ENCODE data around the gene CTSH.

CTSH gene, protein sequence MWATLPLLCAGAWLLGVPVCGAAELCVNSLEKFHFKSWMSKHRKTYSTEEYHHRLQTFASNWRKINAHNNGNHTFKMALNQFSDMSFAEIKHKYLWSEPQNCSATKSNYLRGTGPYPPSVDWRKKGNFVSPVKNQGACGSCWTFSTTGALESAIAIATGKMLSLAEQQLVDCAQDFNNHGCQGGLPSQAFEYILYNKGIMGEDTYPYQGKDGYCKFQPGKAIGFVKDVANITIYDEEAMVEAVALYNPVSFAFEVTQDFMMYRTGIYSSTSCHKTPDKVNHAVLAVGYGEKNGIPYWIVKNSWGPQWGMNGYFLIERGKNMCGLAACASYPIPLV

DNA sequence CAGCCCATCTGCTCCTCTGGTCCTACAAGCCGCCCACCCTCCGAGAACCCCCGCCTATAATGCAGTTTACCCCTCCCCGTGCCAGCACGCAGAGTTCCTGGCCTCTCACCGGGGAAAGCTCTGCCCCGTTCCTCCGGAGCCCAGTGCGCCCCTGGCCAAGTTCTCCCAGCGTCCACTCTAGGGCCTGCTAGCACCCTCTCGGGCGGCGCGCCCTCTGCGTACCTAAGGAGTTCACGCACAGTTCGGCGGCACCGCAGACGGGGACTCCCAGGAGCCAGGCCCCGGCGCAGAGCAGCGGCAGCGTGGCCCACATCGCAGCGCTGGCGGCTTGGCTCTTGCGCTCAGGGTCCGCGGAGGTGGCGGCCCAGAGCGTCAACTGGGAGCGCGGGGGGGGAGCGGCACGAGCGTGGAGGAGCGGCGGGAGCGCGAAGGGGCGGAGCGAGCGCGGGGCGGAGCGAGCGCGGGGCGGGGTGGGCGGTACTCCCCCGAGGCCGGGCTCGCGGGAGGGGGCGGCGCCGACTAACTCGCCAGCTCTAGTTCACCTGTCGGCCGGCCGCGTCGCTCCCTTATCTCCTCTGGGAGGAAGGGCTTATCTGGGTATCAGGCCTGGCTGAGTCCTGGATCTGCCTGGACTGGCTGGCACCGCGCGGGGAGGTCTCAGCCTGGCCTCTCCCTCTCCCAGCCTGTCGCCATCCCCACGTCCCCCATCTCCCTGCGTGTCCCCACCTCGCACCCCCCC, at the start of gene CTSH:
Gene CTSH (minus strand): TSS at position 378 of the 739 bp plus-strand sequence. CDS start 65 bp downstream, at position 313.
- DNase-seq: peak; percentile 95

DNA sequence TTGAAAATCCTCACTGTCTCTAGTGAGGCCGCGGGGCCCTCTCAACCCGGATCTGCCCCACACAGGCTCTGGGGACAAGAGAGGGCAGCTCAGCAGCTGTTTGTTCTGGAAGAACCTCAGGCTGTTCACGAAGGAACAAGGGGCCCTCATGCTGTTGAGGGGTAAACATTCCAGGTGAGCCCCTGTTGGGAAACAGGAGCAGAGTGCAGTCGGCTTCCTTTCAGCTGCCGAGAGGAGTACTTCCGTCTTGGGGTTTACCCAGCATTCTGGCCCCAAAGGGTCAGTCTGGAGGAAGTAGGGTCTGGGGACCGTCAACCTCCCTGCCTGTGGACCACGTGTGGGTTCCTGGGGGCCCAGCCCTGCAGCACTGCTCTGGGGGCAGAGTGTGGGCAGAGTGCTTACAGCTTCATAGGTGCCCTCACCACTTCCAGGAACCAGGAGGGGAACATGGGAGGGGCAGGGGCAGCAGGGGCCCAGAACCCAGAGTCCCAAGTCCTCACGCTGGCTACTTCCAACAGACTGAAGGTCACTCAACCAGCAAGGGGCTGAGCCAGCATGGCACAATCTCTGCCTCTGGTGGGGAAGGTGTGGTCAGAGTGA, 49.2 kb upstream of the CTSH start:
- no peak for DNase-seq

DNA sequence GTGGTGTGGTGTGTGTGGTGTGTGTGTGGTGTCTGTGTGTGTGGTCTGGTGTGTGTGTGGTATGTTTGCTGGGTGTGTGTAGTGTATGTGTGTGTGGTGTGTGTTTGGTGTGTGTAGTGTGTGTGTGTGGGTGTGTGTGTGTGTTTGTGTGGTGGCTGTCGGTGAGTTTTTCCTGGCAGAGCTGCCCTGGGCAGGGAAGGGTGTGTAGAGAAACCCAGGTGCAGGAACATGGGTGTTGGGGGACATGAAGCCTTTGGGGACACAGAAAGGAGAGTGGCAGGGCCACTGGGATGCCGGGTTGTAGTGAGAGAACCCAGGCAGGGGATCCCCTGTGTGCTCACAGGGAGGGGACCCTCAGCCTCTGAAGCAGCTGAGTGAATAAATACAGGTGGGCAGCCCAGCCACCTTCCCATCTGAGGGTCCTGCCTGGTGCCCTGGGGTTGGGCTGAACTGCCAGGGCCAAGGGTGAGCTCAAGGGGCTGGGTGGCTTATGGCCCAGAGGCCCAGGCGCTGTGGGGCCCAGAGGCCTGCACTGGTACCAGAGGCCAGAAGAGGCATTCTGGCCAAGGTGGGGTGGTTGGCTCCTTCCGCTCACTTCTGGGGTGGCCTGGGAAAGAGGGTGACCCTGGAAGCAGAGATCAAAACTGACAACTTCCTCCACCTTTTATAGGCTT, 48.5 kb upstream of the CTSH start:
- no peak for DNase-seq

DNA sequence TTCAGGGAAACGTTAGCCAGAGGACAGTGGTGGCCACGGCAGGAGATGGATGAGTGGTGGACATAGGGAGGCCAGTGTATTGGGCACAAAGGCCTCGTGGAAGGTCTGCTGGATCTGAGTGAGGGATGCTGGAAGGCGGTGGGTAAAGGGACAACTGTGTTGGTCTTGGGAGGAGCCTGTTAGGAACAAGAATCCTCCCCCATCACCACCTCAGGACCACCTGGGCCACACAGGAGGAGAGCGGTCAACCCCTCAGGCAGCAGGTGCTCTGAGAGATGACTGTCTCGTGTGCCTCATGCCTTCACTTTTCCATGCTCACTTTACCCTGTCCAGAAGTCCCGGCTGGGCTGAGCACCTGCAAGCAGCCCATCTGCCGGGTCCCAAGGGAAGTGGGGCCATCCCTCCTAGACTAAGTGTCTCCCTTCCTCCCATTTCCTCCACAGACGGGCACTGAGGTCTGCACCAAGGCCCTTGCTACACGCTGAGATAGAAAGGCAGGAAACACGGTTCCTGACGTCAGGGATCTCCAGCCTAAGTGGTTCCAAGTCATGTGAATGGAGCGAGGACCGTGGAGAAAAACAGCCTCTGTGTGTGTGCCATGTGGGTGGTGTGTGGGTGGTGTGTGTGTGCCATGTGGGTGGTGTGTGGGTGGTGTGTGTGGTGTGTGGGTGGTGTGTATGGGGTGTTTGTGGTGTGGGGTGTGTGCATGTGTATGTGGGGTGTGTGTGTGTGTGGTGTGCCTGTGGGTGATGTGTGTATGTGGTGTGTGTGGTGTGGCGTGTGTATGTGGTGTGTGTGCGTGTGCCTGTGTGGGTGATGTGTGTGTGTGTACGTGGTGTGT, 47.8 kb upstream of the CTSH start:
- DNase-seq: peak; percentile 19

DNA sequence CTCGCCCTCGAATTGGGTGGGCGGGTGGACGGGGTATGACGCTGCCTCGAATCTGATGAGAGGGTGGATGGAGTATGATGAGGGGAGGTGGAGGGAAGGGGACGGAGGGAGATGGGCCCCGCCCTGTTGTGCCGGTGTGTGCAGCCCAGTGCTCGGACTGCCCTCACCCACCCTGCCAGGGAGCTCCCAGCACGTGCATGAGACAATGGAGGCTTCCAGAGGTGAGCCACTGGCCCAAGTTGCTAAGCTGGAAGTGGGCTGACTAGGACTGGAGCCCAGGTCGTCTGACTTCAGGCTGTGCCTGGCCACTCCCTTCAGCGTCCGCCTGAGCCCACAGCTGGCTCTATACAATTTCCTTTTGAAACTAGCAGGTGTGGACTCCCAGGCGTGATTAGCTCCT, 47.0 kb upstream of the CTSH start:
- no peak for DNase-seq

DNA sequence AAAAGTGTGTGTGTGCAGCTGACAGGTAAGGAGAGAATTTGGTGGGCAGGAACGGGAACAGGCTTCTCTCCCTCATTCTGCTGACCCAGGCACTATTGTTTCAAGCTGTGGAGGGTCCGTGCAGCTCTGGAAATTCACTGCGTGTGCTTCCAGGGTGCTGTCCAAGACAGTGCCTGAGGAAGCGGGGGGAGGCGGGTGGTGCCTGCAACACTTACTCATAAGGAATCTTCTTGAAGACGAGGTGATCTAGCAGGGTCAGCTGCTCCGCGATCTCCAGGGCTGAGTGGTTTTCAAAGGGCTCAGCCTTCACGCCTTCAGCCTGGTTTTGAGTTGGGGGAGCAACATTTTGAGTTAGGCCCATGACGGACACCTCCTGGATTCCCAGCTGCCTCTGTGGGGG, 46.6 kb upstream of the CTSH start:
- no peak for DNase-seq

DNA sequence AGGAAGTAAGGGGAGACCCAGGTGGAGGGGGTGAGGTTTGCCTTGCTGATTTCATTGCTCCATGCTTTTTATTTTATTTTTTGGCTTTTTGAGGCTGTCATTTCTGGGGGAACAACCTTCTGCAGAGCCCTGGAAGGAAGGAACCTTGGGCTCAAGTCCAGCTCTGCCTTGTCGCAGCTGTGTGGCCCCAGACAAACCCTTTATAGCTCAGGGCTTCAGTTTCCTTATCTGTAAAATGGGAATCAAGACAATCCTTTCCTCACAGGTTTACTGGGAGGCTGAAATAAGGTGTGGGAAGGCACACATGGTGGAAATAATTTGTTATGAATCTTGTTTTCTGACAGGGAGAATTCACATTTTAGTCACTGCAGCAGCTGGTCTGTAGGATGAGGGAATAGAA, 45.4 kb upstream of the CTSH start:
- no peak for DNase-seq

DNA sequence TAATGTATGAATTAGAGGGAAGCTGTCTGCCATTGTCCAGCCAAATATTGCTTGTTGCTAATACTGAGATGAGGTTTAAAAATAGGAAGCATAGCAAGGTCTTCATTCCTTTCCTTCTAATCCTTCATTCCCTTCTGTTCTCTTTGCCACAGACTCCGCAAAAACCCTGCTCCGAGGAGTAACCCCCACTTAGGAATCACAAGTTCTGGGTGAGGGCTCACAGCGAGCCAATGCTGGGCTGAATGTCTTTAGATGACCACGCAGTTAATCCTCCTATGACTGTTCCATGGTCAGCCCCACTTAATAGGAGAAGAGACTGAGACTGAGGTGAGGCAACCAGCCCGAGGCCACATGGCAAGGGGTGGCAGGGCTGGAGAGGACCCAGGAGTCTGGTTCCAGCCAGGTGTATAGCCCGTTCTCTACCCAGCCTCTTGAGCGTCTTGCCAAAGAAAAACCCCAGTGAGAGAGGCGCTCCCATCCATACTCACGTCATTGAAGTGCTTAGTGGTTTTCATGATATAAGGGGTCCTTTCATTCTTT, 44.9 kb upstream of the CTSH start:
- DNase-seq: no peak

DNA sequence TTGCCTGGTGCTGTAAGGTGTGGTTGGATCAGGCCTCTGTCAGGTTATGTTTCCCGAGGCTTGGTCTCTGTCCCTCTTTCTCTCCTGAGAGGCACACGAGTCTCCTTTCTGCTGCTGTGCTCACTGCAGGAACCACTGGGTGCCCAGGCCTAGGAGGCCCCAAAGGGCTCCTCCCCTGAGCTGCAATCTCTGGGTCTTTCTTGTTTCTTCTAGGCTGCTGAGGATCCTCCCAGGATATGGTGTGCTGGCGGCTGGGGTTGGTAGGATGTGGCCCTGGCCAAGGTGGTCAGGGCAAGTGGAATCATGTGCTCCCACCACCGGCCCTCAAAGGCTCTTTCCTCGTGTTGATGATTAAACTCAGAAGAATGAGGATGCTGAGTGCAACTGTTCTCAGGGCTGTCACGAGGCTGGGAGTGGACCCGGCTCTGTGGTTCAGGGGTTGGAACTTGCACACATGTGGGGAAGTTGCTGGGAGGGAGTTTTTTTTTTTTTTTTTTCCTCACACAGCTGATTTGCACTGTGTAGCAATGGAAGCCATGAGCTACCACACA, 43.6 kb upstream of the CTSH start:
- DNase-seq: no peak

DNA sequence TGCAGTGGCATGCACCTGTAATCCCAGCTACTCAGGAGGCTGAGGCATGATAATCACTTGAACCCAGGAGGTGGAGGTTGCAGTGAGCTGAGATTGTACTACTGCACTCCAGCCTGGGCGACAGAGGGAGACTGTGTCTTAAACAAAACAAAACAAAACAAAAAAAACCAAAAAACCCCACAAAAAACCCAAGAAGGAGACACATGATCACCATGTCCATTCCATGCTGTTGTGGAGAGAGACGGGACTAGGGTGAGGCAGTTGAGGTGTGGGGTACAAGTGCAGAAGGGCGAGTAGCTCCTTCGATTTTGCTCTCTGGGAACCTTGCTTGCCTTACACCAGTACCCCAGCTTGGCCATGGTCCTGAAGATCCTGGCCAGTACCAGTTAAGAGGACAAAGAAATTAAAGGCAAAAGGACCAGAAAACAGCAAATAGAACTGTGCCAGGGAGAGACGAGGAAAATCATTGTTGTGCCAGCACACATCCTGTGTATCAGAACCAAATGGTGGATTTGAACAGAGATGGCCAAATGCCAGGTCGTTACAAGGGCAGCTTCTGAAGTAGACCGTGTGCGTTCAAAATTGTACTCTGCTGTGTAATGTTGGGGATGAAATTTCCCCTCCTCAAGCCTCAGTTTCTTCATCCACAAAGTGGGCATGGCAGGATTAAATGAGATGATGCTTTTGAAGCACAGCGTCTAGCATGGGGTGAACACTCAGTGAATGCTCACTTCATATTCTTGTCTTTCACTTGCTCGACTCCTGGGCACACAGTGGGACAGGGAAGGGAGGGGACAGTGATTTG, 42.9 kb upstream of the CTSH start:
- no peak for DNase-seq

DNA sequence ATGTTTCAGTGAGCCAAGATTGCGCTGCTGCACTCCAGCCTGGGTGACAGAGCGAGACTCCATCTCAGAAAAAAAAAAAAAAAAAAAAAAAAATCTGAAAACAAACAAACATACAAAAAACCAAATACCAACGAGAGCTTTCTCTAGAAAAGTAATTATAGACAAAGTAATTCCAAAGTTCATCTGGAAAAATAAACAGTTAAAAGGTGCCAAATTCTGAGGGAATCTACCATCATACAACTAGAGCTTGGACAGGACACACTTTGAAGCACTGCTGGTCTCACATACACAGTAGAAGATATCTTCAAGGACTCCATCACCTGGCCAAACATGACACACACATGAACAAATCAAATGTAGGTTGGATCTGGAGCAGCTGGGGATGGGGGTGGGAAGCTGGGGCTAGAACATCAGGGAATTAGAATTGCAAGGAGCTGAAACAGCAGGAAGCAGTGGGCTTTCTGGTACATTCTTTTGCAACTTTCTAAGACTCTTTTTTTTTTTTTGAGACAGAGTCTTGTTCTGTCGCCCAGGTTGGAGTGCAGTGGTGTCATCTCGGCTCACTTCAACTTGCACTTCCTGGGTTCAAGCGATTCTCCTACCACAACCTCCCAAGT, 41.1 kb upstream of the CTSH start:
- DNase-seq: no peak

DNA sequence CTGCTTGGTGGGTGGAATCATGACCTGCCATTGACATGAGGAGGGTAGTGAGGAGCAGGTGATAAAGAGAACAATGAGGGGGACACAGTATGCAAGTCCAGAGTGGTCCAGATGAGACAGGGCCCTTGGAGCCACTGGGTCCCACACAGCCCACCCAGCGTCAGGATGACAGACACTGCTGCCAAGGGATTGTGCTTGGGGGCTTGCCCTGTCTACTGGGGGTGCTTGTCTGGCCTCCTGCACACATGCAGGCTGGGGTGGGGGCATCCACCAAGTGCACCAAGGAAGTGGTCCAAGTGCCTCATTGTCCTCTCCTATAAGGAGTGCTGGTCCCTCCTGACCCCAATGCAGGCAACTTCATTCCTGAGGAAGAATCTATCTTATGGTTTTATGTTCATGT, 39.2 kb upstream of the CTSH start:
- DNase-seq: no peak

DNA sequence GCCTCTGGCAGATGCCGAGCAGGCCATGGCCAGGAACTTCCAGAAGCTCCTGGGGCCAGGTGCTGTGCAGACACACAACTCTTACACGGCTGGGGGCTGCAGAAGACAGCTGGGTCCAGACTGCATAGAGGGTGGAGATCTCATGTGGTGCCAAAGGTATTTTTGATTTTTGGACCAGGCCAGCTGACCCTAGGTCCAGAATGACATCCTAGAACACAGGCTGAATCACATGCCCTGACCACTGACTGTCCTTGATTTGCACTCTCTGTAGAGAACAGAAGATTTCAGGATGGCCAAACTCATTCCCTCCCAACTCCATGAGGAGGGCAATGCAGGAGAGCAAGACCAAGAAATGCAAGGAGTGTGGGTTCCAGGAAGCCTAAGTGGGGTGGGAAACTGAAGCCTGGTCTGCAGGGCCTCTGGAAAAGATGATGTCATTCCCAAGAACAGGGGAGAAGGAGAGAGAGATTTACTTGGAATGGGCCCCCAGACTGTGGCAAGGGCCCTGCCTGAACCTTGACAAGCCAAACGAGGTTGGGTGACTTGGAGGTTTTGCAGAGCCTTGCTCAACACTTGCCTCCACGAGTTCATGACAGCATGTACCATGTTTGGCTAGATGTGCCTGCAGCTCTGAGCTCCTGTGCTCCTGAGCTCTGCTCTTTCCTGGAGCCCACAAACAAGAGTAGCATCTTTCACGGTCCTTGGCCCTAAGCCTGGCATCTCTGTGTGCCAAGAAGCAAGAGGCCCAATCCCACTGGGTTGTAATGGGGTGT, 38.5 kb upstream of the CTSH start:
- no peak for DNase-seq

DNA sequence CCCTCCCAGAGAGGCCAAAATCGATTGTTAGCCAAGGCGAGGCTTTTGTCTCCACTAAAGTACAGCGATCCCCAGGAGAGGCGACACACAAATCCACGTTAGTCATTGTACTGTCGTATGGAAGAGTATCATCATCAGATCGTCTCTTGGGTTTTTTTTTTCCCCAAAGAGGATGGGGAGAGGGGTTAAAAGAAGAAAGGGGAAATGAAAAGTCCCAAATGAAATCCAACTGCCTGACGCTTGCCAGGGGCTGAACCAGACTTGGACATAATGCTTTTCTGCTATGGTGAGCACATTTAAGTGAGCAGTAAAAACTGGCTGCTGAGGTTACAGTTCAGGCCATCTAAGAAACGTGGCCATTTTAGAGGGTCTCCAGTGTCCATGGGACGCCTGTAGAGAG, 37.9 kb upstream of the CTSH start:
- no peak for DNase-seq

DNA sequence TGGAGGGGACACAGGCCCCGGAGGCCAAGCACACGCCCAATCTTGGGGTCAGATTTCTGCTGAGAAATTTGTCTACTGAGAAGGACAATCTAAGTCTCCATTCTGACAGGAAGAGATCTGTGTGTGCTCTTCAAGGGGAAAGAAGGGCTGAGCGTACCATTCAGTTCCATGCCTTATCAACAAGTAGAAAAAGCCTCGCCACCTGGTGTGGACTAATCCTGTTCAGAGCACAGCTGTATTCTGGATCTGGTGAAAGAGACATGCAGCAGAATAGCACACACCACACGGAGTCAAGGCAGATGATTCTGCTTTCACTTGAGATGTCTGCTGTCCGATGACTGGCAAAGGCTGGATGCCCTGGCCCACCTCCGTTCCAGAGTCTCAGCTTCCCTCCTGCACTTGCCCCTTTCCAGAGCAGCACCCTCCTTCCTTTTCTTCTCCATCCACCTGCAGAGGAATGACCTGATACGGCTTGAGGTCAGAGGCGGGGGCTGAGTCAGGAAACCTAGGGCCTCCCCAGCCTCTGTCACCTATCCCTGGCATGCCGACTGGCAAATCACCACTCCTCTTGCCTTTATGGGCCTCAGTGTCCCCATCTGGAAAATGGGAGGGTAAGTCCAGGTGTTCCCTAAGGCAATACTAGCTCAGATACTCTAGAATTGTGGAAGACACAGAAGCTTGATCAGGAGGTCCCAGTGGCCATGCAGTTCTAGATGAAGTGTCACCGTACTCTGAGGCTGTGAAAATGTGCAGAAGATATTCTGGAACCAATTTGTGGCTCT, 36.9 kb upstream of the CTSH start:
- peak; percentile 59 for DNase-seq

DNA sequence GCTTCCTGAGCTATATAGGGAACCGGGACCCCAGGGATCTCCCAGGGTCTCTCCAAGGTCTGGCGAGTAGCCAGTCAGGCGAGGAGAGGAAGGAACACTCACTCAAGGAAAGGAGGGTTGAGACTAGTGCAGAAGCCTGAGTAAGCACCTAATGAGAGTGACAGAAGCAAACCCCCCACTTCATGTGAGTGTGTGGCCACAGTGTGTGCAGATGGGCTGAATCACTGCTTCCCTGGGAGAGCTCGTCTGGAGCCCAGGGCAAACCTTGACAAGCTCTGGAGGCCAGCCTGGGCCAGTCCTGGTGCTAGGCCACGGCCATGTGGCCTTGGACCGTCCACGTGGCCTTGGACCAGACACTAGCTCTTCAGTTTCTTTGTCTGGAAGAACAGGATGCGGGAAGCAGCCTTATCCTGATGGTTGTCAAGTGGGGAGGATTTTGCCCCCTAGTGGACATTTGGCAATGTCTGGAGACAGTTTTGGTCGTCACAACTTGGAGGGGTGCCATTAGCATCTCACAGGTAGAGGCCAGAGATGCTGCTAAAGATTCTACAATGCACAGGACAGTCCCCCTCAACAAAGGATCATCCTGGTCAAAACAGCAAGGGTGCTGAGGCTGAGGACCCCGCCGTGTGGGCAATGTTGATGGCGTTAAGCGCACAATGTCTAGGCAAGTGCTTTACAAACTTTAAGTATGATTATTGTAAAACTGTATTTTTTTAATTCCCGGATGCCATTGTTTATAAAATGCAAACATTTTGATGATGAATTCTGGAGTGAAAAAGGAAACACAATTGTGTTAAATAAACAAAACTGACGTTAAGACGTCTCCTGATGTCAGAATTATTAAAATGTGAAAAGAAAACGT, 34.8 kb upstream of the CTSH start:
- peak; percentile 95 for DNase-seq

DNA sequence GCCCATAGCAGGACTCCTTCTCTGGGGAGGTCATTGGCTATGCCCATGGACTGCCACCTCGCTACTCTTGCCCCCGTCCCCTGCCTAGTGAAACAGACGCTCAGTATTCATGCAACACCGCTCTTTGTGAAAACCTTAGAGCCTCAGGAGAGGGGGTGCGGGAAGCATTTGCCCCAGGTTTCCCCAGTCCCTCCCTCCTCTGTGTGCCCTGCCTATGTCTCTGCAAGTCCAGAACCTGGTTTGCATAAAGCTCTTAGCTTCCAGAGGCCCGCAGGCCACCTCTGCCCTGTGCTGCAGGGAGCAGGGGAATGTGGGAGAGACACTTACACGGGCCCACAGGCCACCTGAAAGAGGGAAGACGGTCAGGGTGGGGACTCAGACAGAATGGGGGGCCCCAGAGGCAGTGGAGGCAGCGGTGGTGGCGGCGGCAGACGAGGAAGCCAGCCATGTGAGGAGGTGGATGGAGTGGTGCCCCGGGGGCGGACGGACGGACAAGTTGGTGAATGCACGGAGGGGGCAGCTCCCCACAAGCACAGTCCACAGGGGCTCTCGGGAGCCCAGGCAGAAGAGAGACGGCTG, 33.8 kb upstream of the CTSH start:
- DNase-seq: no peak

Data from NCI-H82 (cell line).